ENCODE measurements around the gene ACAP1.

The ACAP1 gene

DNA sequence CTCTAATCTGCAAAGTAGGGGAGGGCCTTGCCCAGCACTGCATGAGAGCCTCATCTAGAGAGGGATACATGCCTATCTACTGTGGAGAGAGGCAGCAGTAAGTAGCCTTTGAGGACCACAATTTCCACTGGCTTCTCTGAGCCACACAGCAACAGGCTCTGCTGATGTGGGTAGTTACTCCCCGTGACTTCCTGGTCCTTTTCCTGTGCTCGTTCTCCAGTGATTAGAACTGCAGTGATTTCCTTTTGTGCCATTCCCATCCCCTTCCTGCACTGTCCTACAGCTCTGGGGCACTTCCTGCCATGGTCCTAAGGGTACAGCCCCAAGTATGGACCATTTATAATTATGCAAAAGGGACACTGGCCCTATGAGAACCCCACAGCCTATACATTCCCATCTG is 55.0 kb downstream of the ACAP1 start:
- no peak for FAIRE-seq

DNA sequence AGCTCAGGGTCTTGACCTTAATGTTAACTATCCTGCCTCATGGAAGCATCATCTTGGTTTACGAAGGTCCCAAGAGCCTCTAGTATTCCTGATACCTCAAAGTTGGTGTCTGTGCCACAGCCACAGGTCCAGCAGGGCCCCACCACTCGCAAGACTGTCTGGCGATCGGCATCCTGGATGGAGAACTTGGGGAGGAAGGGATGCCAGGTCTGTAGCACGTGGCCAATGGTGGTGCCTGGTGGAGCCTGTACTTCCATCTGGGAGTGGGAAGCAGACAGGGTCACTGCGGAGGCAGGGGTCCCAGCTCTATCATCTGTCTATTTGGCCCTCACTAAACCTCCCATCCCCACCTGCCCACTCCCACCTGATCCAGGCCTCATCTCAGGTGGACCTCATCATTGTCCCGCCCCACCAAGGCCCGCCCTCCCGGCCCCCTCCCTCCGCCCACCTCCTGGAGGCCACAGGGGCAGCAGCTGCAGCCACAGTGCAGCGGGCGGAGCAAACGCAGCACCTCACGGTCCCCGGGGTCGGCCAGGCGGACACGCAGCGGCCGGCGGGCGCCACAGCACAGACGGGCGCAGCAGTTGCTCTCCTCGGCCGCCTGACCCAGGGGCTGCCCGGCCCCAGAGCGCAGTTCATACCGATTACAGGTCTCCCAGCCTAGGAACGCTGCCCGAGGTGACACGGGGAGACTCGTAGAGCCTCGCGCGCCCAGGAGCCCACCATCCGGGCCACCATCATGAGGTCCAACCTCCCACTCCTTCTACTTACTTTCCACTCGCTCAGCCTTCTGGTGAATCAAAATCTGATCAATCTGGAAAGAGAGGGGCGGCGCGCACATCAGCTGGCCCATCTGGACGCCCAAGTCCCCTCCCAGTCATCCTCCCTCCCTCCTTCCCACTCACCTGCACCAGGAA is 56.6 kb downstream of the ACAP1 start:
- FAIRE-seq = no peak

DNA sequence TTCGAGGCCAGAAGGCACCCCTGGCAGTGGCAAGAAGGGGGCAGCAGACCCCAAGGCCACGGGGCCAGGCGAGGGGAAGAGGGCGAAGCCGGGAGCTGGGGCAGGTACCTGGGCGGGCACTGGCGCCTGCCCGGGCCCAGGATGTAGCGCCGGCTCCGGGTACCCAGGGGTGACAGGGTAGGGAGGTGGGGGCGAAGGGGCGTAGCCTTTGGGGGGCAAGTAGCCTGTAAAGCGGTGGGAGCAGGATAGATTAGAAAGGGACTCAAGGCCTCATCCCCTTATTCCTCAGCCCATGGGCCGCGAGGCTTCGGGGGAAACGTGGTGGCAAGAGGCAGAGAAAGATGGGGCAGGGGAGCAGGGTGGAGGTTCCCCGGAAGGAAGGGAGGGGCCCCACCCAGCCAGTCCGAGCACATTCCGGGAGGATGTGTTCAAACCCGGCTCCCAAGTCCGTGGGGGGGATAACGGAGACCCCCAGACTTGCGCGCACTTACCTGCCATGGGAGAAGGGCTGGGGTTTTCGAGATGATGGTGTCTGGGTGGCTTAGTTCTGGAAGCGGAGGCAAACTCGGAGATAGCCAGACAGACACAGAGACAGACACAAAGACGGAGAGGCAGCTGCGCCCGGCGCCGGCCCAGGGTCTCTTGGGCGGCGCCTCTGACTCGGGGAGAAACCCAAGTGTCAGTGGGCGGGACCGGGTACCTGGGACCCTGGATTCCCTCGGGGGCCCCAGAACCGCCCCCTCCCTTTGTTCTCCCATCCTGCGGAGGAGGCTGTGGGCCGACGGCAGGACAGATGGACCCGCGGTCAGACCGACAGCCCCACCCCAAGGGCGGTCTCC is 57.5 kb downstream of the ACAP1 start:
- no peak for FAIRE-seq

DNA sequence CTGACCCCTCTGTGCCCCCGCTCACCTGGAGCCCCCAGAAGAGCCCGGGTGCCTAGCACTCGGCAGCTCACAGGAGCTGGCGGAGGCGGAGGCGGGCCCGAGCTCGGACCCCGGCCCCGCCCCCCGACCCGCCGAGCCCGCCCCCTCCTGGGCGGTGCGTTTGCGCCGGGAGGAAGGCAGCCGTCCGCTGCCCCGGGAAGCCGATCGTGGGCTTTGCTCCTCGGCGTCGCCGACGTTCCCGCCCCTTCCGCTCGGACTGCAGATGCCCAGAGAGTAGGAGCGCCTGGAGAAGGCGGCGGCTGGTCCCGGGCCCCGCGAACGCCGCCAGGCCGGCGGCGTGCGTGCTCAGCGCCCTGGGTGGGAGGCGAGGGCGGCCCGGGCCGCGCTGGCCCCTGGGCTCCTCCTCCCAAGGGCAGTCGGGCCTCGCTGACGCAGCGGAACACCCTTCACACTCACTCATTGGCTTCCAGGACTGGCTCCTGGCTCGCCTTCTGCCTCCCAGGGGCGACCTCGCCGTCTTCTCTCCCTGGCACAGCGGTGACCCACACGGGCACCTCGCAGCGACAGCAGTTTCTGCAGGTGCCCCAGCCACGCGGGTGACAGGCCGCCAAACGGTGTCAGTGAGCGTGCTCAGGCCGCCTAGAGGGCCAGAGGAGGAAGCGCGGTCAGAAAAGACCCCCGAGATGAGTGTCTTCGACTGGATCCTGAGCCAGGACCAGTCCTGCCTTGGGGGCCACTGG is 58.3 kb downstream of the ACAP1 start, which contains the start of gene PLSCR3:
TSS of gene PLSCR3 (minus strand) at position 74 of the 740 bp plus-strand sequence. CDS start 415 bp downstream, outside the sequence.
- no peak for FAIRE-seq

DNA sequence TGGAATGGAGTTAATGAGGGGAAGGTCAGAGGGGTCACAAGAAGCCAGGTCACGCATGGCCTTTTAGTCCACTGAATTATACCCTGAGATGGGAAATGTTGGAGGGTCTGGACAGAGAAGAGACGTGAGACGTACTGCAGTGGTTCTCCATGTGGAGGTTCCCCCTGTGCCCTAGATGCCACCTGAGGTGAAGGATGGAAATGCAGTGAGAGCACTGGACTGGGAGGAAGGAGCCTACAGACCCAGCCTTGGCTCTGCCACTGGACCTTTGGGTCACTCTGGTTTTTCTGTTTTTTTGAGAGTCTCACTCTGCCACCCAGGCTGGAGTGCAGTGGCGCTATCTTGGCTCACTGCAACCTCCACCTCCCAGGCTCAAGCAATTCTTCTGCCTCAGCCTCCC is 59.8 kb downstream of the ACAP1 start:
- no peak for FAIRE-seq

DNA sequence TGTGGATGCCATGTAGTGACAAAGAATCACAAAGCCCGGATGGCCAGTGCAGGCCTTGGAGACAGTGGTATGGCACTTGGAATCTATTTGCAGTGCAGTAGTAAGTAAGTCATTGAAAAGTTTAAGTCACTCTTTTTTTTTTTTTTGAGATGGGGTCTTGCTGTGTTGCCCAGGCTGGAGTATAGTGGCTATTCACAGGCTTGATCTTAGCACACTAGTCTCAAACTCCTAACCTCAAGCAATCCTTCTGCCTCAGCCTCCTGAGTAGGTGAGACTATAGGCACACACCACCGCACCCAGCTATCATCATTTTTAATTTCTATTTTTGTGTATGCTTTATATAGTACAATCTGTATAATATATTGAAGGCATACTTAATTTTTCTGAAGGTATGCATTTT is 62.3 kb downstream of the ACAP1 start:
- FAIRE-seq = no peak
